Mucosa of rectum (tissue), 2 donors: ENCODE results near the gene DPM3.

Source experiments
- H3K27ac ChIP-seq, 2 donors: one replicate each; pipeline ENCODE4 v1.7.0; 2013; ENCODE audit warnings: inconsistent platforms in 2 of 2, low read depth in 2 of 2, low read length in 2 of 2
- H3K27me3 ChIP-seq, 2 donors: one replicate each; pipeline ENCODE4 v1.7.0; 2013; ENCODE audit warnings: low read length in 2 of 2; ENCODE audit not compliant: control insufficient read depth in 2 of 2, insufficient read depth in 2 of 2
- H3K36me3 ChIP-seq, 2 donors: one replicate each; pipeline ENCODE4 v1.7.0; 2013; ENCODE audit warnings: low read length in 2 of 2; ENCODE audit not compliant: control insufficient read depth in 2 of 2, insufficient read depth in 2 of 2
- H3K4me1 ChIP-seq, 2 donors: one replicate each; pipeline ENCODE4 v1.7.0; 2013; ENCODE audit warnings: low read length in 2 of 2, mild to moderate bottlenecking in 1 of 2; ENCODE audit not compliant: control insufficient read depth in 2 of 2, insufficient read depth in 2 of 2
- H3K4me3 ChIP-seq, 2 donors: one replicate each; pipeline ENCODE4 v1.7.0; 2013; ENCODE audit warnings: low read length in 2 of 2
- H3K9ac ChIP-seq, 2 donors: one replicate each; pipeline ENCODE4 v1.7.0; 2013; ENCODE audit warnings: low read length in 2 of 2, low read depth in 1 of 2, mild to moderate bottlenecking in 1 of 2
- H3K9me3 ChIP-seq, 2 donors: one replicate each; pipeline ENCODE4 v1.7.0; 2013; ENCODE audit warnings: low read length in 2 of 2; ENCODE audit not compliant: control insufficient read depth in 2 of 2
- donor health status: healthy.
- donor health status: Normal muscosa, but diverticular disease.

The DPM3 gene

DNA sequence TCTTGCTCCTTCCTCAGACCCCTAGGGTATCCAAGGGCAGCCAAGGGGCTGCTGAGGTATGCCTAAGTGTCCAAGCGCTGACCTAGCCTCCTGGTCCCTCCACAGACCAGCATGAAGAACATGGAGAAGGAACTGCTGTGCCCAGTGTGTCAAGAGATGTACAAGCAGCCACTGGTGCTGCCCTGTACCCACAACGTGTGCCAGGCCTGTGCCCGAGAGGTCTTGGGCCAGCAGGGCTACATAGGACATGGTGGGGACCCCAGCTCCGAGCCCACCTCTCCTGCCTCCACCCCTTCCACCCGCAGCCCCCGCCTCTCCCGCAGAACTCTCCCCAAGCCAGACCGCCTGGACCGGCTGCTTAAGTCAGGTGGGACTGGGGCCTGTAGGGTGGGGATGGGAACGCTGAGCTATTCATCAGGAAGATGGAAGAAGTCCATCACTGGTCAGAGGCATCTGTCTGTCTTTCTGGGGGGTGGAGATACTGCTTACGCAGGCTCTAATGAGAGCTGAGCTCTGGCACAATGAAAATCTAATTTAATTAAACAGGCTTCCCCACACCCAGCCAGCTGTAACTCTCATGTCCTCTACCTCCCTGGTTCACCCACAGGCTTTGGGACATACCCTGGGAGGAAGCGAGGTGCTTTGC is 35.1 kb upstream of the DPM3 start:
- no peak overlapping the region for H3K4me3 ChIP-seq
- H3K4me1 ChIP-seq: peaks cover 18 to 24% of the 10 kb centered on the region in 2 donors
- H3K27ac ChIP-seq: no peak overlapping the region
- no peaks in the 10 kb centered on the region for H3K9me3 ChIP-seq
- peaks cover 0 to 3% of the 10 kb centered on the region in 2 donors for H3K27me3 ChIP-seq
- H3K9ac ChIP-seq: no peak overlapping the region
- H3K36me3 ChIP-seq: peaks cover under 1 to 1% of the 10 kb centered on the region in 2 donors

GRCh38 chr1:155174324-155175280 is 34.3 kb upstream of the DPM3 start:
- peaks cover 0 to 3% of the 10 kb centered on the region in 2 donors for H3K27me3 ChIP-seq
- H3K9ac ChIP-seq: no peak overlapping the region
- H3K27ac ChIP-seq: no peak overlapping the region
- peak overlapping the region in 1 of 2 donors; percentile 86 for H3K4me3 ChIP-seq
- H3K4me1 ChIP-seq: peaks cover 18 to 24% of the 10 kb centered on the region in 2 donors
- H3K9me3 ChIP-seq: no peaks in the 10 kb centered on the region
- peaks cover 5 to 7% of the 10 kb centered on the region in 2 donors for H3K36me3 ChIP-seq

DNA sequence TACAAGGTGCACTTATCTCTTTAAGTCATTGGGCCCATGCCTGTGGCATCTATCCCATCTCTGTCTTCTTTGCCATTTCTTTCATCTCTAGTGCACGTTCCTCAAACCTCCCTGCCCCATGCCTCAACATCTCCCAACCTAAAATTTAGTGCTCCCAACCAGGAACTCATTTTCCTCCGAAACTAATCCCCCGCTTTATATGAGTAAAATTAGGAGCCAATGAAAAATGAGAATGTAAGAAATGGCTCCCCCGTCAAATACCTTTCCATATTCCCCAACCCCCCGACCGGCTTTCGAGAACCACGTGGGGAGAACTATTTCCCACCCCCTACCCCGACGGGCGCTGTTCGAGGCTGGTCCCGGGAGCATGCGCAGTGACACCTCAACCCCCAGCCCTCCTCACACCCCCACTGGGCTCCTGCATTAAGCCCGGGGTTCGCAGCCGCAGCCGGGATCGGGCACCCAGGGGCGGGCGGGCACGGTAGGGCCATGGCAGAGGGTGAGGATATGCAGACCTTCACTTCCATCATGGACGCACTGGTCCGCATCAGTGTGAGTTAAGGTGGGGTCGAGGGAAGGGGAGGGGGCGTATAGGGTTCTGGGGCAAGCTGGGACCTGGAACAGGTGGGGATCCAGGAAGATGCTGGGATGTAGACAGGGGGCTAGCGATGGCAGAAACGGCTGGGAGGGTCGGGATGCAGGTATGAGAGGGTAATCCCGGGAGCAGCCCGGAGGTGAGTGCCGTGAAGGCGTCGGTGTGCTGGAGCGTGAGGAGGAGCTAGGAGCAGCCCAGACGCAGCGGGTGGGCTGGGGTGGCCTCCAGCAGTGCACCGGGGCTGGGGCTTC is 33.4 kb upstream of the DPM3 start, which contains the start of gene TRIM46:
TSS of gene TRIM46 (plus strand) at position 372 of the 846 bp plus-strand sequence. CDS start at position 490, 118 bp downstream.
- Histone ChIP-seq H3K9me3 (no peaks in the 10 kb centered on the region), H3K4me1 (peaks cover 18 to 22% of the 10 kb centered on the region in 2 donors), H3K9ac (peak within 1 kb of the TSS; percentile 85 to 92), H3K4me3 (peak within 1 kb of the TSS; percentile 86 to 94), H3K27me3 (peaks cover 0 to 3% of the 10 kb centered on the region in 2 donors), H3K27ac (peak within 1 kb of the TSS; percentile 85 to 92), H3K36me3 (peaks cover 13 to 14% of the 10 kb centered on the region in 2 donors)

DNA sequence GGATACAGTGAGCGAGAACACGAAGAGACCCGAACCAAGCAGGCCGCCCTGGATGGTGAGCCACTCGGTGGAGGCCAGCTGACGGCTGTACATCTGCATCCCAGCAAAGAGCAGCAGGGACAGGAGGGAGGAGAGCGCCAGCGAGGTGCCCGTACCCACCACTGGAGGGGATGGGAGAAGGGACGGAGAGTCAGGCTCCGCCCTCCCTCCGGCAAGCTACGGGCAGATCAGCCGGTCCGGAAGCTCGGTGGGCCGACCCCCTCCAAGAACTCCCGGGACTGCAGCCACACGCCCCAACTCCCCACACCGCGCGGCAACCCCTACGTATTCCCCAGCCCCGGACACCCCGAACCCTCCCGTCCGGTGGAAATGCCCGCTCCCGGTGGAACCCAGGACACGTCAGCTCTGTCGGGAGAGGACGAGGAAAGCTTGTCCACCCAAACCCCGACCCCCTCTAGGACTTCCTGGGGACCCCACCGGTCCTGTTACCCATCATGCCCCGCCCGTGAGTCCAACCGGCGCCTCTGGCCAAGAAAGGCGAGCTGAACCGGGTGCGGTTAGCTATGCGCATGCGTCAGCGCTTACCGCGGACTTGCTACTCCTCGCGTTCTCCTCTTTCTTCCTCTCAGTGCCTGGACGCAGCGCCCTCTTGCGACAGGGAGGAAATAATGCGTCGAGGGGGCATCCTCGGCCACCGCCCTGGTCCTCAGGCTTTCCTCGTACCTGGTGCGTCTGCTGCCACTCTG is 32.6 kb upstream of the DPM3 start, which contains the start of gene KRTCAP2:
TSS of gene KRTCAP2 (minus strand) at position 573 of the 746 bp plus-strand sequence. CDS start at position 493, 80 bp downstream.
- Histone ChIP-seq H3K9me3 (no peaks in the 10 kb centered on the region), H3K27ac (peak within 1 kb of the TSS; percentile 85 to 92), H3K9ac (peak within 1 kb of the TSS; percentile 85 to 92), H3K4me1 (peaks cover 18 to 22% of the 10 kb centered on the region in 2 donors), H3K36me3 (peaks cover 13 to 16% of the 10 kb centered on the region in 2 donors), H3K27me3 (peaks cover 0 to 3% of the 10 kb centered on the region in 2 donors), H3K4me3 (peak within 1 kb of the TSS; percentile 86 to 94)

- H3K36me3 ChIP-seq: peaks cover 13 to 16% of the 10 kb centered on the region in 2 donors
- H3K27ac ChIP-seq: peak overlapping the region; percentile 85 to 92
- peak overlapping the region; percentile 86 to 94 for H3K4me3 ChIP-seq
- peak overlapping the region; percentile 85 to 92 for H3K9ac ChIP-seq
- H3K4me1 ChIP-seq: peaks cover 23 to 26% of the 10 kb centered on the region in 2 donors
- H3K27me3 ChIP-seq: peaks cover 0 to 3% of the 10 kb centered on the region in 2 donors
- H3K9me3 ChIP-seq: no peaks in the 10 kb centered on the region
These were observed 31.8 kb upstream of the DPM3 start for GRCh38 chr1:155171836-155172731.

- Histone ChIP-seq H3K9me3 (no peaks in the 10 kb centered on the region), H3K27ac (no peak overlapping the region), H3K9ac (no peak overlapping the region), H3K4me3 (no peak overlapping the region), H3K4me1 (peaks cover 15 to 21% of the 10 kb centered on the region in 2 donors), H3K36me3 (peaks cover 13 to 16% of the 10 kb centered on the region in 2 donors), H3K27me3 (peaks cover 0 to 3% of the 10 kb centered on the region in 2 donors)
These were observed 30.5 kb upstream of the DPM3 start for GRCh38 chr1:155170806-155171205.

DNA sequence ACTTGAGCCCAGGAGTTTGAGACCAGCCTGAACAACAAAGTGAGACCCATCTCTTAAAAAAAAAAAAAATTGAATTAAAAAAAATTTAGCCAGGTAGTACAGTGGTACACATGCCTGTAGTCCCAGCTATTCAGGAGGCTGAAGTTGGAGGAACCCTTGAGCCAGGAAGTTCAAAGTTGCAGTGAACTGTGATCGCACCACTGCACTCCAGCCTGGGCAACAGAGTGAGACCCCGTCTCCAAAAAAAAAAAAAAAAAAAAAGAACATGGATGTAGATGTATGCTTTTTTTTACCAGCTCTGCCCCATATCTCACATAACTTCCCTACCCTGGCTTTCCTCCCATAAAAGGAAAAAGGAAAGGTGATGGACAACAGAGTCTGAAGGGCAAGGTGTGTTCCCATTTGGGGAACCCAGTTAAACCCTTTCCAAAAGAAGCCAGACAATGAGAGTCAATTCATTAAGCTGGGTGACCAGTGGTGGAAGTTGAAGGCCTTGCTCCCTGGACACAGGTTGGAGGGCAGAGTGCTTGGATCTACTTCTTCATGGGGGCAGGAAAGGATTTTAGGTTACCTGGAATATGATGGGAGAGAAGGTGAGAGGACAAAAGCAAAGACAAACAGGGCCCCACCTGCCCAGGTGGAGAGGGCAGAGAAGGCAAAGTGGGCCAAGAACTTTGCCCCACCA is 29.9 kb upstream of the DPM3 start:
- Histone ChIP-seq H3K9ac (no peak overlapping the region), H3K36me3 (peaks cover 13 to 16% of the 10 kb centered on the region in 2 donors), H3K27me3 (peaks cover 0 to 3% of the 10 kb centered on the region in 2 donors), H3K27ac (no peak overlapping the region), H3K4me1 (peaks cover 14 to 21% of the 10 kb centered on the region in 2 donors), H3K9me3 (no peaks in the 10 kb centered on the region), H3K4me3 (no peak overlapping the region)

DNA sequence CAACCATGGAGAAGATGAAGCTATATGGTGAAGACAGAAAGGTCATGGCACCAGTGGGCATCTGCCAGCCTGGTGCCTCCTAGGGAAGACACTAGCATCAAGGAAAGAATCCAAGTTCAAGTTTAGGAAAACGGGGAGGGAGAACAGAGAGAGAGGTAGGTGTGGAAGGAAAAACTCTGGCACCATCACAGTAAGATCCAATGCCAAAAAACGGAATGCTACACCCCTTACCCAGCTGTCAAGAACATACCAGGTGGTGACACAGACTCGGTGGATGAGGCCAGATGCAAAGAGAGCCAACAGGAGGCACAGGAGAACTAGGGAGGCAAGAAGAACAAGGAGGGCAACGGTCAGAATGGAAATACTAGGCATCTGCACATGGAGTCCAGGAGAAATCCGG is 29.2 kb upstream of the DPM3 start:
- no peaks in the 10 kb centered on the region for H3K9me3 ChIP-seq
- H3K27ac ChIP-seq: no peak overlapping the region
- peaks cover 13 to 16% of the 10 kb centered on the region in 2 donors for H3K36me3 ChIP-seq
- H3K9ac ChIP-seq: no peak overlapping the region
- no peak overlapping the region for H3K4me3 ChIP-seq
- peaks cover 0 to 3% of the 10 kb centered on the region in 2 donors for H3K27me3 ChIP-seq
- peaks cover 14 to 21% of the 10 kb centered on the region in 2 donors for H3K4me1 ChIP-seq
